HEK293 (cell line): ENCODE measurements around the gene VPS51.

Source experiments
- CTCF ChIA-PET: fragments of 350-600 bp; formaldehyde crosslinking; extraction: SDS; loops from one replicate; lab custom pipeline; 2021; ENCODE audit warnings: antibody characterized with exemption; lab: Yijun Ruan, JAX
- POLR2A ChIA-PET: fragments of 300-600 bp; formaldehyde crosslinking; extraction: SDS; loops from one replicate; lab custom pipeline; 2020; ENCODE audit warnings: antibody characterized with exemption, inconsistent platforms; lab: Yijun Ruan, JAX
- H3K27ac ChIP-seq: fragments of 200-500 bp; sonication (Bioruptor generic); 2 replicates; pipeline ENCODE4 v1.5.1; 2014; ENCODE audit warnings: low read depth, low read length, control low read depth, inconsistent platforms; ENCODE audit errors: extremely low read depth
- H3K36me3 ChIP-seq, 2 experiments: fragments of 200-500 bp in 1 of 2; sonication (Bioruptor generic) in 1 of 2; 1 replicate in 1 of 2; 2 replicates in 1 of 2; pipeline ENCODE4 v1.5.1; 2014 to 2017; ENCODE audit warnings: inconsistent platforms in 2 of 2, low read length in 2 of 2; ENCODE audit not compliant: control insufficient read depth in 2 of 2, insufficient read depth in 1 of 2
- H3K4me1 ChIP-seq: fragments of 200-500 bp; sonication (Bioruptor generic); 2 replicates; pipeline ENCODE4 v1.5.1; 2014; ENCODE audit warnings: mild to moderate bottlenecking, low read length, inconsistent platforms; ENCODE audit not compliant: control insufficient read depth, insufficient read depth
- H3K4me3 ChIP-seq: 2 replicates; pipeline ENCODE4 v1.5.1; 2011; ENCODE audit warnings: low read depth, mild to moderate bottlenecking, control low read depth, low read length, moderate library complexity
- H3K9me3 ChIP-seq: fragments of 200-500 bp; sonication (Bioruptor generic); 2 replicates; pipeline ENCODE4 v1.5.1; 2014; ENCODE audit warnings: low read depth, low read length, inconsistent platforms; ENCODE audit not compliant: control insufficient read depth, insufficient read depth
- EGR2 ChIP-seq: fragments of 450-650 bp; formaldehyde crosslinking; IDR thresholded peaks from 2 replicates; pipeline ENCODE4 v1.5.1; 2016; ENCODE audit warnings: low read depth, missing biosample characterization, missing genetic modification characterization
- GLIS1 ChIP-seq: fragments of 450-650 bp; formaldehyde crosslinking; IDR thresholded peaks from 2 replicates; pipeline ENCODE4 v1.5.1; 2016; ENCODE audit warnings: missing biosample characterization, missing genetic modification characterization
- HOXC10 ChIP-seq: sonication (generic); formaldehyde crosslinking; IDR thresholded peaks from 2 replicates; pipeline ENCODE4 v1.8.1; 2023; ENCODE audit warnings: mild to moderate bottlenecking, missing genetic modification reagents
- KLF1 ChIP-seq: fragments of 450-650 bp; formaldehyde crosslinking; IDR thresholded peaks from 2 replicates; pipeline ENCODE4 v1.5.1; 2016; ENCODE audit warnings: missing biosample characterization, missing genetic modification characterization
- KLF8 ChIP-seq: fragments of 450-650 bp; formaldehyde crosslinking; IDR thresholded peaks from 2 replicates; pipeline ENCODE4 v1.5.1; 2016; ENCODE audit warnings: missing biosample characterization, missing genetic modification characterization
- MEIS1 ChIP-seq: sonication (generic); formaldehyde crosslinking; IDR thresholded peaks from 2 replicates; pipeline ENCODE4 v1.8.1; 2022; ENCODE audit warnings: missing genetic modification reagents, mild to moderate bottlenecking, borderline replicate concordance
- OSR2 ChIP-seq: fragments of 450-650 bp; formaldehyde crosslinking; IDR thresholded peaks from 2 replicates; pipeline ENCODE4 v1.5.1; 2016; ENCODE audit warnings: missing biosample characterization, missing genetic modification characterization
- PRDM10 ChIP-seq: fragments of 450-650 bp; formaldehyde crosslinking; IDR thresholded peaks from 2 replicates; pipeline ENCODE4 v1.5.1; 2016; ENCODE audit warnings: missing biosample characterization, missing genetic modification characterization
- REPIN1 ChIP-seq: fragments of 450-650 bp; formaldehyde crosslinking; IDR thresholded peaks from 2 replicates; pipeline ENCODE4 v1.5.1; 2017; ENCODE audit warnings: missing biosample characterization, missing genetic modification characterization, low read depth
- ZEB2 ChIP-seq: fragments of 450-650 bp; formaldehyde crosslinking; IDR thresholded peaks from 2 replicates; pipeline ENCODE4 v1.5.1; 2016; ENCODE audit warnings: missing biosample characterization, missing genetic modification characterization
- ZFHX2 ChIP-seq: fragments of 450-650 bp; formaldehyde crosslinking; conservative IDR thresholded peaks from 2 replicates; pipeline ENCODE4 v1.5.1; 2016; ENCODE audit warnings: missing biosample characterization, missing genetic modification characterization
- ZNF138 ChIP-seq: fragments of 450-650 bp; formaldehyde crosslinking; IDR thresholded peaks from 2 replicates; pipeline ENCODE4 v1.5.1; 2016; ENCODE audit warnings: missing biosample characterization, missing genetic modification characterization, borderline replicate concordance
- ZNF23 ChIP-seq: fragments of 450-650 bp; formaldehyde crosslinking; IDR thresholded peaks from 2 replicates; pipeline ENCODE4 v1.5.1; 2016; ENCODE audit warnings: missing biosample characterization, missing genetic modification characterization, borderline replicate concordance
- ZNF292 ChIP-seq: fragments of 450-650 bp; formaldehyde crosslinking; IDR thresholded peaks from 2 replicates; pipeline ENCODE4 v1.5.1; 2016; ENCODE audit warnings: low read depth, missing biosample characterization, missing genetic modification characterization, borderline replicate concordance
- ZNF324 ChIP-seq: fragments of 450-650 bp; formaldehyde crosslinking; IDR thresholded peaks from 2 replicates; pipeline ENCODE4 v1.5.1; 2016; ENCODE audit warnings: missing biosample characterization, missing genetic modification characterization
- ZNF335 ChIP-seq: fragments of 450-650 bp; formaldehyde crosslinking; conservative IDR thresholded peaks from 2 replicates; pipeline ENCODE4 v1.5.1; 2016; ENCODE audit warnings: missing biosample characterization, missing genetic modification characterization
- ZNF394 ChIP-seq: fragments of 450-650 bp; formaldehyde crosslinking; IDR thresholded peaks from 2 replicates; pipeline ENCODE4 v1.5.1; 2016; ENCODE audit warnings: missing biosample characterization, missing genetic modification characterization, mild to moderate bottlenecking, moderate library complexity, borderline replicate concordance
- ZNF433 ChIP-seq: fragments of 450-650 bp; formaldehyde crosslinking; IDR thresholded peaks from 2 replicates; pipeline ENCODE4 v1.5.1; 2016; ENCODE audit warnings: missing biosample characterization, missing genetic modification characterization, low read depth
- ZNF48 ChIP-seq: fragments of 450-650 bp; formaldehyde crosslinking; IDR thresholded peaks from 2 replicates; pipeline ENCODE4 v1.5.1; 2016; ENCODE audit warnings: missing biosample characterization, missing genetic modification characterization
- ZNF555 ChIP-seq: fragments of 450-650 bp; formaldehyde crosslinking; conservative IDR thresholded peaks from 2 replicates; pipeline ENCODE4 v1.5.1; 2017; ENCODE audit warnings: missing biosample characterization, mild to moderate bottlenecking, missing genetic modification characterization, inconsistent platforms
- ZNF600 ChIP-seq: fragments of 450-650 bp; formaldehyde crosslinking; IDR thresholded peaks from 2 replicates; pipeline ENCODE4 v1.5.1; 2016; ENCODE audit warnings: missing biosample characterization, missing genetic modification characterization
- ZNF629 ChIP-seq: fragments of 450-650 bp; formaldehyde crosslinking; IDR thresholded peaks from 2 replicates; pipeline ENCODE4 v1.5.1; 2017; ENCODE audit warnings: missing biosample characterization, missing genetic modification characterization
- ZNF658 ChIP-seq: fragments of 450-650 bp; formaldehyde crosslinking; IDR thresholded peaks from 2 replicates; pipeline ENCODE4; 2016; ENCODE audit warnings: missing biosample characterization, missing genetic modification characterization
- ZNF660 ChIP-seq: fragments of 450-650 bp; IDR thresholded peaks from 2 replicates; pipeline ENCODE4 v1.5.1; 2018; ENCODE audit warnings: missing biosample characterization, mild to moderate bottlenecking, missing genetic modification characterization
- ZNF776 ChIP-seq: fragments of 450-650 bp; formaldehyde crosslinking; IDR thresholded peaks from 2 replicates; pipeline ENCODE4 v1.5.0; 2017; ENCODE audit warnings: missing biosample characterization, missing genetic modification characterization, borderline replicate concordance
- ZNF837 ChIP-seq: fragments of 450-650 bp; formaldehyde crosslinking; IDR thresholded peaks from 2 replicates; pipeline ENCODE4 v1.5.1; 2016; ENCODE audit warnings: missing biosample characterization, missing genetic modification characterization
- ZSCAN30 ChIP-seq: fragments of 450-650 bp; IDR thresholded peaks from 2 replicates; pipeline ENCODE4 v1.5.1; 2018; ENCODE audit warnings: missing biosample characterization, mild to moderate bottlenecking, missing genetic modification characterization, moderate library complexity
- ZXDB ChIP-seq: fragments of 450-650 bp; formaldehyde crosslinking; IDR thresholded peaks from 2 replicates; pipeline ENCODE4 v1.5.1; 2016; ENCODE audit warnings: missing biosample characterization, missing genetic modification characterization

VPS51 gene

DNA sequence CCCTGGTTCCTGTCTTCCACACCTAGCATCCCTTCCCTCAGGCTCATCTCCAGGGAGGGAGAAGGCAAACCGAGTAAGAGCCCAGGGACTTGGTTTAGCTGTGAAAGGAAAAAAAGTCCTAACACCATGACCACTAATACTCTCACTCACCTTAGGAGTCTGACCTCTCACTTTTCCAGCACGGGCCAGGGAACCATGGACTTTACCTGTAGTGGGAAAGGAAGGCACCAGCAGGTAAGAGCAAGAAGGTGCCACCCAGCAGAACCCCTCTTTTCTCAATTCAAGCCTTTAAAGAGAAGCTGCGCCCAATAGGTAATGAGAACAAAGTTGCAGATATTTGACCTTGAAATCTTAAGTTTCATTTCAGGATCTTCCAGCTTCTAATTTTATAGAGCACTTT lies 24.8 kb downstream of the VPS51 start:
- POLR2A ChIA-PET: interaction anchor here (0.6 to 3.2 kb wide), 4 partner anchors 9 to 916 kb away, joined by 3 to 57 read pairs (median 36); partner anchors contain the start of genes SYVN1, TM7SF2 and VPS51
- CTCF ChIA-PET: interaction anchor here (1.0 to 3.4 kb wide), 4 partner anchors 10 to 233 kb away, joined by 3 to 37 read pairs (median 5); partner anchors contain the start of gene TM7SF2
- H3K4me1 ChIP-seq: peaks cover 3% of the 10 kb centered on the region; the same call in 1 of the 2 replicates
- no peak overlapping the region; the same call in 1 of the 2 replicates for H3K4me3 ChIP-seq
- no peaks in the 10 kb centered on the region for H3K9me3 ChIP-seq
- no peak overlapping the region; the same call in 1 of the 2 replicates for H3K27ac ChIP-seq
- peaks cover 3 to 61% of the 10 kb centered on the region in 2 experiments; a peak in 2 of 3 replicates for H3K36me3 ChIP-seq
- no peak for TF ChIP-seq ZSCAN30 (tag by site-specific recombination)
- TF ChIP-seq HOXC10: no peak
- TF ChIP-seq ZXDB (tag by site-specific recombination): no peak
- TF ChIP-seq ZNF555 (tag by site-specific recombination): no peak
- no peak for TF ChIP-seq ZNF433
- no peak for TF ChIP-seq ZNF292
- no peak for TF ChIP-seq MEIS1 (CRISPR knock-in tag)
- no peak for TF ChIP-seq ZNF658 (tag by site-specific recombination)
- no peak for TF ChIP-seq ZNF23 (tag by site-specific recombination)
- TF ChIP-seq KLF8 (tag by site-specific recombination): no peak
- no peak for TF ChIP-seq ZNF48 (tag by site-specific recombination)

GRCh38 chr11:65121447-65121864 lies 25.4 kb downstream of the VPS51 start:
- H3K4me3 ChIP-seq: peak overlapping the region; percentile 72
- peak overlapping the region; percentile 55; the same call in 1 of the 2 replicates for H3K27ac ChIP-seq
- peaks cover 3% of the 10 kb centered on the region; the same call in 1 of the 2 replicates for H3K4me1 ChIP-seq
- POLR2A ChIA-PET: interaction anchor here (0.7 to 3.2 kb wide), 20 partner anchors 9 to 343 kb away, joined by 3 to 57 read pairs (median 6); partner anchors contain the start of genes ARL2, CAPN1, CDCA5 and NEAT1
- CTCF ChIA-PET: interaction anchor here (0.7 to 3.4 kb wide), 6 partner anchors 10 to 234 kb away, joined by 3 to 37 read pairs (median 4); partner anchors contain the start of genes CDC42EP2 and TM7SF2
- H3K9me3 ChIP-seq: no peaks in the 10 kb centered on the region
- peaks cover 3 to 61% of the 10 kb centered on the region in 2 experiments; a peak in 2 of 3 replicates for H3K36me3 ChIP-seq
- no peak for TF ChIP-seq EGR2 (tag by site-specific recombination)
- TF ChIP-seq ZNF776 (tag by site-specific recombination): no peak
- no peak for TF ChIP-seq REPIN1
- peak; percentile 39; the same call in 1 of the 2 replicates for TF ChIP-seq PRDM10 (tag by site-specific recombination)

- H3K9me3 ChIP-seq: no peaks in the 10 kb centered on the region
- peaks cover 3 to 67% of the 10 kb centered on the region in 2 experiments; a peak in 2 of 3 replicates for H3K36me3 ChIP-seq
- POLR2A ChIA-PET: interaction anchor here (0.6 to 3.2 kb wide), 28 partner anchors 9 to 835 kb away, joined by 3 to 57 read pairs (median 5); partner anchors contain the start of genes ARL2, CAPN1, CDCA5 and NEAT1
- peak within 1 kb of the TSS; percentile 72 for H3K4me3 ChIP-seq
- peaks cover 3% of the 10 kb centered on the region; the same call in 1 of the 2 replicates for H3K4me1 ChIP-seq
- CTCF ChIA-PET: interaction anchor here (0.5 to 3.4 kb wide), 9 partner anchors 10 to 234 kb away, joined by 3 to 37 read pairs (median 4); partner anchors contain the start of genes CDC42EP2 and TM7SF2
- H3K27ac ChIP-seq: peak within 1 kb of the TSS; percentile 73
- peak; percentile 94 for TF ChIP-seq ZNF335
- TF ChIP-seq KLF1 (tag by site-specific recombination): peak; percentile 49; the same call in 1 of the 2 replicates
- TF ChIP-seq GLIS1 (tag by site-specific recombination): peak; percentile 29; the same call in 1 of the 2 replicates
- TF ChIP-seq OSR2 (tag by site-specific recombination): no peak
- peak; percentile 79 for TF ChIP-seq ZFHX2 (tag by site-specific recombination)
- 0 out of 2 replicates have a peak, but pooled peaks have one; percentile 61 for TF ChIP-seq ZNF600 (tag by site-specific recombination)
- TF ChIP-seq ZNF660: no peak
- no peak for TF ChIP-seq ZNF138 (tag by site-specific recombination)
- peak; percentile 22; the same call in 1 of the 2 replicates for TF ChIP-seq ZNF394
- TF ChIP-seq ZNF837: no peak
- peak; percentile 83 for TF ChIP-seq ZXDB (tag by site-specific recombination)
- peak; percentile 78 for TF ChIP-seq ZNF629
- TF ChIP-seq ZNF324 (tag by site-specific recombination): peak; percentile 36; the same call in 1 of the 2 replicates
- peak; percentile 92 for TF ChIP-seq ZEB2
Observed at GRCh38 chr11:65121865-65122696, 26.1 kb downstream of the VPS51 start, which contains the start of the genes FAU and MRPL49. Gene FAU (minus strand): TSS chr11:65122134. CDS start chr11:65121813, 321 bp downstream. Gene MRPL49 (plus strand): TSS chr11:65122321. CDS start chr11:65122347, 26 bp downstream.
